ENCODE data around the gene DDX27.
"Not testable (repeated sequence)": the region's sequence is repeated elsewhere in the genome, so short reads cannot be mapped to it uniquely, and the experiment has no call there.

The DDX27 gene, protein sequence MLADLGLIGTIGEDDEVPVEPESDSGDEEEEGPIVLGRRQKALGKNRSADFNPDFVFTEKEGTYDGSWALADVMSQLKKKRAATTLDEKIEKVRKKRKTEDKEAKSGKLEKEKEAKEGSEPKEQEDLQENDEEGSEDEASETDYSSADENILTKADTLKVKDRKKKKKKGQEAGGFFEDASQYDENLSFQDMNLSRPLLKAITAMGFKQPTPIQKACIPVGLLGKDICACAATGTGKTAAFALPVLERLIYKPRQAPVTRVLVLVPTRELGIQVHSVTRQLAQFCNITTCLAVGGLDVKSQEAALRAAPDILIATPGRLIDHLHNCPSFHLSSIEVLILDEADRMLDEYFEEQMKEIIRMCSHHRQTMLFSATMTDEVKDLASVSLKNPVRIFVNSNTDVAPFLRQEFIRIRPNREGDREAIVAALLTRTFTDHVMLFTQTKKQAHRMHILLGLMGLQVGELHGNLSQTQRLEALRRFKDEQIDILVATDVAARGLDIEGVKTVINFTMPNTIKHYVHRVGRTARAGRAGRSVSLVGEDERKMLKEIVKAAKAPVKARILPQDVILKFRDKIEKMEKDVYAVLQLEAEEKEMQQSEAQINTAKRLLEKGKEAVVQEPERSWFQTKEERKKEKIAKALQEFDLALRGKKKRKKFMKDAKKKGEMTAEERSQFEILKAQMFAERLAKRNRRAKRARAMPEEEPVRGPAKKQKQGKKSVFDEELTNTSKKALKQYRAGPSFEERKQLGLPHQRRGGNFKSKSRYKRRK

DNA sequence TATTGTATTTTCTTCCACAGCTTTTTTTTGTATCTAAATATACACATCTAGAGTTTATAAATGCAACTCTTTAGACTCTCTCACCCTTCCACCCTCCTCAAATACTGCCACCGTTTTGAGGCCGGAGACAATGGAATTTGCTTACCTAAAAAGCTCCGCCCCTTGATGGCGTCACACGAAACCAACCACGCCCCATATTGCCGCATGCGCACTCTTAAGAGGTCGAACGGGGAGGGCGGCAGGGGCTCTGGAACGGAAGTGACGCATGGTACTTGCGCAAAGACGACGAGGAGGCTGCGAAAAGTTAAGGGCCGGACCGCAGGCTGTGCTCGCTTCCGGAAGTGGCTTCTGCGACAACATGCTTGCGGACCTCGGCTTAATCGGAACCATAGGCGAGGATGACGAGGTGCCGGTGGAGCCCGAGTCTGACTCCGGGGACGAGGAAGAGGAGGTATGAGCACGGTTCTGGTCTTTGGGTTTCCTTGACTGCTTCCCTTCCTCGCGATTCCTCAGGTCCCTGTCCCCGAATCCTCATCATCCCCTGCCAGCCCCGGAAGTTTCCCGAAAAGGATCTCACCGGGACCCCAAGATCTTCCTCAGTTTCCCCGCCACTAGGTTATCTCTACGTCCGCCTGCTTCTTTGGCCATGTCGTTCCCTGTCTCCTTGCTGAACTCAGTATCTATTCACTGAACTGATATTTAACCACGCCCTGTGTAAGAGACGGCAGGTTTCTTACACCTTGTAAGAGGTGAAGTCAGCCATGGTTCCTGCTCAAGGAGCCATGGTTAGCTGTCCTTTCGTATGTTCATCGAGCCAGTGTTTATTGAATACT lies at the start of gene DDX27:
TSS of gene DDX27 (plus strand) at position 326 of the 833 bp plus-strand sequence. CDS start at position 359, 33 bp downstream.
- peak; percentile 92 to 97 (median 94) for DNase-seq (ENCODE audit: low read depth in 3 of 3)

DNA sequence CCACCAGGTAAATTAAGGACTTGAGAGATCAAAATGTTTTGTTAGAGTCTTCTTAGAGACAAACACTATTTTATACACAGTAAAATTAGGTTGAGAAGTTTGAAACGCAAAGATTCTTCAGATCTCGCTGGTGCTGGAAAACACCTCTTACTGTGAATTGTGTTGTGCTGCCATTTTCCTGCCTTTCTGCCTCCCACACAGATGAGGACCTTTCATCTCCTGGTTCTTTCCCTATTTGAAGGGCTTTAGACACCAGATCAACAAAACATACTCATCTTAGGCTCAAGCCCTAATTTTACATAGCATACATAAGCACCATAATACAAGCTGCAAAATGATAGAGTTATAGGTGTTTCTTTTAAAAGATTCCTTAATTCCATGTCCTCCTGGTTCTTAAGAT lies 49.7 kb upstream of the DDX27 start:
- DNase-seq (ENCODE audit: low read depth in 3 of 3), result no peak

DNA sequence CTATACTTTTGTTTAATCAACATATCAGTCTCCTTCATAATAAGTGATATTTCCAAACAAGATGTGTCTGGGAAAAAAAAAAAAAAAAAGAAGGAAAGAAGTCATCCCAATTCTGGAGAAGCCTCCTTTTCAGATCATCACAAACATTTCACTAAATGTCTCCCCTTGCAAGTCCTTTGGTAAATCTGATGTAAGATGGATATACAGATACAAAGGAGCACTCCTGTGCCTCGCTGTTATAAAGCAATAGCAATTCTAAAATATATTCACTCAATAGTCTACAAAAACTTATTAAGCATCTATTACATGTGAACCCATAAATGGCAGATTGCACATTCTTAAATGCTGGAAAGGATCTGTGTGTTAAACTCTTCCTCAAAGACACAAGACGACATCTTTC lies 48.5 kb upstream of the DDX27 start:
- DNase-seq (ENCODE audit: low read depth in 3 of 3), result no peak

DNA sequence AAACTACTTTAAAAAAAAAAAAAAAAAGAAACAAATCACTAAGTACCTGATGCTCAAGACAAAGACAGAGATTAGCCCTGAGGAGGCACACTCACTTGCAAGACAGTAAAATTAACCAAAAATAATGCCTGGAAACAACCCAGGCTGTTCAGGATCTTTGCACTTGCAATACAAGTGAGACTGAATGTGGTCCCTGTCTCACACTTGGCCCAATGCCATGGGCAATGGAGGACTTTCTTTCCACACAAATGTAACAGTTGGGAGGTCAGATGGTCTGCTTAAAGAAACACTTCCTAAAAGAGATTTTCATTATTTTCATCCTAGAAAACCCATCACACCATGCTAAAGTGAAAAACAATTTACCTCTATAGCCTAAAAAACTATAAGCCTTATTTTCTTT lies 47.3 kb upstream of the DDX27 start:
- DNase-seq (ENCODE audit: low read depth in 3 of 3), result no peak

DNA sequence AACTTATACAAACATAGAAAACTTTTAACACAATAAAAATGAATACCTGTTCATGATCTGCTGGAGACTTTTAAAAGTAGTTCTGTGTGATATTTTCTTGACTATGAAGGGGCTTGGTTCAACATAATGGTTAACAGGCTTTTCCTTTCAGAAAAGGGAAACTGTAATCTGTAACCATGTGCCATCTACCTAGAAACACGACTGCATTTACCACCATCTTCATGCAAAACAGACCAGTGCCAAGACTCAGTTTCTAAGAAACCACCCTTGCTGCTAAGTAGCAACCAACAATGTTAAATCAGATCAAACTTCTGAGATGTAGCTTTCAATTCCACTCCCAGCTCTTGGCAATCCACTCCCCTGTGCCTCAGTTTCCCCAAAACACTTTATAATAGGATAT lies 46.8 kb upstream of the DDX27 start:
- no peak for DNase-seq (ENCODE audit: low read depth in 3 of 3)

DNA sequence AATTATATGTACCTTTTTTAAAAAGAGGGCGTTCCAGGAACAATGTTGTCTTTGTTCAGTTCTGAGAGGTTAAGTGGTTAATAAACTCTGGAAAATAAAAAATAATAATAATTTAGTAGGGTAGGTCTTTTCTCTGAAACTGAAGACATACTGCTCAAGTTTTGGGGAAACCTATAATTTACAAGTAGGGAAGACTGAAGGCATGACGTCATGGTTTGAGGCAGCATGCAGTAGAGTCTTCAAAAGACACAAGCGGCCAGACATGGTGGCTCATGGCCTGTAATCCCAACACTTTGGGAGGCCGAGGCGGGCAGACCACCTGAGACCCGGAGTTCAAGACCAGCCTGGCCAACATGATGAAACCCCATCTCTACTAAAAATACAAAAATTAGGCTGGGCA lies 45.0 kb upstream of the DDX27 start:
- no peak for DNase-seq (ENCODE audit: low read depth in 3 of 3)

DNA sequence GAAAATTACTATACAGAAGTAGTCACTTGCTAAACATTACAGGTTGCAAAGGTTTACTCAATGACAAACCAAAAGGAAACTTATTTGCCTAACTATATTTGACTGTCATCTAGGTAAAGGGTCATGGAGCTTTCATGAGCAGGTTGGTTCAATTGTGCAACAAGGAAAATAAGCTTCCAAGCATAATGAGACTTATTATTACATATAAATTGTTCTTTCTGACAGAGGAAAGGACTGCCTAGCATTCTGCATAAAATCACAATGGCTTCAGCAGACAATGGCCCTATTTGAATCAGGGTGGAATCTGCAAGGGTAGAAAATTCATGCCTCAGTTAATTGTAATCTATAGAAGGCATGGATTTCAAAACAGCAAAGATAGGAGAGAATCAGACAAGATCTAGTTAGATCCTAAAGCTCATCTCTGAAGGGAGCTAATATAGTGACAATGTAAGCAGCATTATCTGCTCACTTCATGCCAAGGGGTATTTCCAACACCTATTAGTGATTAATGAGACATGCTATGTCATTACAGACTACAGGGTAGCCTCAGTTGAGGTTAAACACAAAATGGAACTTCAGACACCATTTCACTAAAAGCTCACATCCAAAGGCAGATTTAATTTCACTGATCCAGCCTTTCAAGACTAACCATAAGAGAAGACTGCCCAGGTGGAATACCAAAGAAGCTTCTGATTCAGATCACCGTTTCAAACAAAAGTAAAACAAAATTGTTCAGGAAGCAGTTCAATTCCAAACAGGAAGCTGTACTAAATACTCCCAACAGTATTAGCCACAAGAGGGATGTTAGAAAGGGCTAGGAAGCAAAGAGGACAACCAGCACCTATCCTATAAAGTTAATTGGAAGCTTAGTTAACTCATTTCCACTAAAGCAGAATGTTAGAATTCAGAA lies 39.6 kb upstream of the DDX27 start:
- no peak for DNase-seq (ENCODE audit: low read depth in 3 of 3)

DNA sequence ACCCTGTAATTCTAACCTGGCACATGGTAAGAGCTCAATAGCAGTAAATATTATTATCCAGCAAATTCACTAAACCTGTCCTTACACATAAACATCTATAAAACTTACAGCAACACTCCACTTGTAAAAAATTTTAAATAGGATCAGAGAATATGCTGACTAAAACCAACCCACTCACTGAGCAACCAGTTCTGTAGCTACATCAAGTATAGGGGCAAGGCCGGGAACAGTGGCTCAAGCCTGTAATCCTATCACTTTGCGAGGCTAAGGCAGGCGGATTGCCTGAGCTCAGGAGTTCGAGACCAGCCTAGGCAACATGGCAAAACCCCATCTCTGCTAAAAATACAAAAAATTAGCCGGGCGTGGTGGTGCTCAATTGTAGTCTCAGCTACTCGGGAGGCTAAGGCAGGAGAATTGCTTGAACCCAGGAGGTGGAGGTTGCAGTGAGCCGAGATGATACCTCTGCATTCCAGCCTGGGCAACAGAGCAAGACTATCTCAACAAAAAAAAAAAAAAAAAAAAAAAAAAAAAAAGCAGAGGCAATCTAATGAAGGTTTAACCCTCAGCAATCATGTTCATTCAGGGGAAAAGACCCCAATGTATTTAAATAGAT lies 37.8 kb upstream of the DDX27 start:
- no peak for DNase-seq (ENCODE audit: low read depth in 3 of 3)

DNA sequence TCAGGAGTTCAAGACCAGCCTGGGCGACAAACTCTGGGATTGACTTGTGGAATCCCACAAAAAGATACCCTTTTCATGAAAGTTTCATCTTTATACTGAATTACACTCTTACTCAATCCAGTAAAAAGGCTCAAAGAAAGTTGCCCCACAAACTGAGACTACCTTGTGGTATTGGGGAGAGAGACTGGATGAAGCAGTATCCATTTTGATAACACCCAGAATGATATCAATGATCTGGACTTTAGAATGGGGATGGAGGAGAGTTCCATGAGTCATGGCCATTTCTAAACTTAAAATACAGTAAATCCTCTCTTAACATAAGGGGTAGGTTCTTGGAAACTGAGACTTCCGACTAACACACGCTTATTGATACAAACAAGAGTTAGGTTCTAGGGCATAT lies 35.8 kb upstream of the DDX27 start:
- no peak for DNase-seq (ENCODE audit: low read depth in 3 of 3)

DNA sequence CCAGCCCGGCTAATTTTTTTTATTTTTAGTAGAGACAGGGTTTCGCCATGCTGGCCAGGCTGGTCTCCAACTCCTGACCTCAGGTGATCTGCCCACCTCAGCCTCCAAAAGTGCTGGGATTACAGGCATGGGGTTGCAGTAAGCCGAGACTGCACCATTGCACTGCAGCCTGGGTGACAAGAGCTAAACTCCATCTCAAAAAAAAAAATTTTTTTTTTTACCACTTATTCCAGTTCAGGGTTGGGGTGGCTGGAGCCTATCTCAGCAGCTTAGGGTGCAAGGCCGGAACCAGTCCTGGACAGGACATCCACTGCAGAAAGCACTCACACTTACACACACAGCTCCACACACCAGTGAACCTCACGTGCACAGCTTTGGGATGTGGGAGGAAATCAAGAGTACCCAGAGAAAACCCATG lies 35.1 kb upstream of the DDX27 start:
- DNase-seq (ENCODE audit: low read depth in 3 of 3), result not testable (repeated sequence)

DNA sequence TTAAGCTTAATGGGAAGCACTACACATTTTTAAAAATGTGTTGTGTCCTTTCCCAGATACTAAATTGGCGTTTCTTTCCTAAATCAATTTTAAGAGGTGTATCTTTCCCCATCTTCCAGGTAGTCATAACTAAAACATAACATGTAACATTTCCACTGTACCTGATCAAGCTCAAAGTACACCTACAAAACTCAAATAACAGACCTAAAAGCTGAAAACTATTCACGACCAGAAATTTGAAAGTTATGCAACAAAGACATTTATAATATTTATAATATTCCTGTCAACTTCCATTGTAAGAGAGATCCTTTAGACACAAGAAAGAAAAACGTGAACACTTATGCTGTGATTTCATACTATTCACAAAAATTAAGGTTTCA lies 34.5 kb upstream of the DDX27 start:
- DNase-seq (ENCODE audit: low read depth in 3 of 3), result no peak

DNA sequence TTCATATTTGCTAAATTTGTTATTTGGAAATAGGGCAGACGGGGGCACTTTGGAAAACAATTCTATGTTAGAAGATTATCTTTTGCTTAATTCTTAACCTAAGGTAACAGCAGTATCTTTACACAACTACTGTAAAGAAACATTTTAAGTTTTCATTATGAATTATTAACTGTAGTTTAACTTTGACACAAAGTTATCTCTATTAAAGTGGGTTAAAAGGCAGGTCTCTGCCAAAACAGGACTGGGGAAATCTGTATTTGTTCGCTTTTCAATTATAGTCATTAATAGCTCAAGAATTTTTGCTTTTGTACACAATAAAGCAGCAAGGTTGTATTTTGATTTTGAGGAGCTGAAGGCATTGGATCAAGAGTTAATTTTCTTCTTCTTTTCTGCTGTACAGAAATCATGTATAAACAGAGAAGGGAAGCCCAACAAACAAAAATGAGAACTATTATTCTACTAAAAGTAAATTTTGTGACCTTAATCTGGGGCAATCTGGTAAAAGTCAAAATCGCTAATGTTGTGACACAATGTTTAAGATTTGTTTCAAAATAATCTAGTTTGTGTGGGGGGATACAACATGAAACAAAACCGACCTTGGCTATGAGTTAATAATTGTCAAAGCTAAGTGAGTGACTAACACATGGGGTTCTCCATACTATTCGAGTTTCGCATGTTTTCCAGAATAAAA lies 34.0 kb upstream of the DDX27 start:
- DNase-seq (ENCODE audit: low read depth in 3 of 3), result no peak

DNA sequence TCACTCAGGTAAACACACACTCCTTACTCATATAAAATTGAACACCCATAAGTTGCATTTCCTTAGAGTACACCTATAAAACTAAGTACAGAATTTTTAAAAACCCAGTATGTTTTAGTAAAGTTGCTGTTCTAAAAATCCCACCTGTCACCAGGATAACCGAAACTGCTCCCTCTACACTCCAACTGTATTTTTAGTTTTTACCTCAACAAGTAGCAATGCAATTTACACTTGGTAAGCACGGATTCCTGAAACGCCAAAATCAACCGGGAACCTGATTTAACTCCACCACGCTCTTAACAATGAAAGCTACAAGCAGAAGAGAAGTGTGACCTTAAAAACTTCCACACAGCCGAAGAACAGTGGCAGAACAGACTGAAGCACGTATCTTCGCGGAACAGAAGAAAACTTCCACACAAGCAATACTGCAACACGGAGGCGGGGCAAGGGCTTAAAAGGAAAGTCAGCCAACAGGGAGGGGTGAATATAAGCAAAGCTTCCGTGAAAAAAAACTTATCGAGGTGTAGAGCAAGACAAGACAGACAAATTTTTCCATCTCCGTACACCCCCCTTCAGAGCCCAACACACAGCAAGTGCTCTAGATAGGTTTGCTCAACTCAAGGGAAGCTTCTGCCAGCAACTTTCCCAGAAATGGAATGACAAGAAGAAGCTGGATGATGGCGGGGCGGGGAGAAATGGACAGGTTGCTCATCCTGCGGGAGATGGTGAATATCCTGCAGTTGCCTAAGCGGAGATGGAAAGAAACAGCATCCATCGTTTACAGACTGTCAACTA lies 32.5 kb upstream of the DDX27 start:
- peak; percentile 45 to 67 (median 63) for DNase-seq (ENCODE audit: low read depth in 3 of 3)

DNA sequence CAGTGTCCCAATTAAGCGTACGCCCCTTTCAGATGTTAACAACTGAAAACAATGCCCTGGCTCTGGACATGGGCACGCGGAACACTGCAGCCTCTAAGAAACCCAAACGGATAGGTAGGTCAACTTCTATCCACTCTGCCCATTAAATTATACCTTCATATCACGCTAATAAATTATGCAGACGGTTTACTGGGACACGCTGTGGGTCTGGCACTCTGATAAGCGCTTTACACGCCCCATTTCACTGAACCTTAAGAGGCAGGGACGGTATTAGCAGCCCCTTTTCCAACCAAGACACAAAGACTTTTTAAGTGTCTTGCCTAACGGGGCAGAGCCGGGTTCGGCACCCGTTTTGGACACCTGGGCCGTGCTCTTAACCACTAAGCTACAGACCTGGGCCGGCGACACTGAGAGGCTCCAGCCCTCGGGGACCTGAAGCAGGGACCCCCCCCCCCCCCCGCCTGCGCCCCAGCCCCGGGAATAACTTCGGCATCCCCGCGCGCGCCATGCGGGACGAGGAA lies 31.8 kb upstream of the DDX27 start:
- DNase-seq (ENCODE audit: low read depth in 3 of 3), result peak in 1 of 3 experiments; percentile 4

DNA sequence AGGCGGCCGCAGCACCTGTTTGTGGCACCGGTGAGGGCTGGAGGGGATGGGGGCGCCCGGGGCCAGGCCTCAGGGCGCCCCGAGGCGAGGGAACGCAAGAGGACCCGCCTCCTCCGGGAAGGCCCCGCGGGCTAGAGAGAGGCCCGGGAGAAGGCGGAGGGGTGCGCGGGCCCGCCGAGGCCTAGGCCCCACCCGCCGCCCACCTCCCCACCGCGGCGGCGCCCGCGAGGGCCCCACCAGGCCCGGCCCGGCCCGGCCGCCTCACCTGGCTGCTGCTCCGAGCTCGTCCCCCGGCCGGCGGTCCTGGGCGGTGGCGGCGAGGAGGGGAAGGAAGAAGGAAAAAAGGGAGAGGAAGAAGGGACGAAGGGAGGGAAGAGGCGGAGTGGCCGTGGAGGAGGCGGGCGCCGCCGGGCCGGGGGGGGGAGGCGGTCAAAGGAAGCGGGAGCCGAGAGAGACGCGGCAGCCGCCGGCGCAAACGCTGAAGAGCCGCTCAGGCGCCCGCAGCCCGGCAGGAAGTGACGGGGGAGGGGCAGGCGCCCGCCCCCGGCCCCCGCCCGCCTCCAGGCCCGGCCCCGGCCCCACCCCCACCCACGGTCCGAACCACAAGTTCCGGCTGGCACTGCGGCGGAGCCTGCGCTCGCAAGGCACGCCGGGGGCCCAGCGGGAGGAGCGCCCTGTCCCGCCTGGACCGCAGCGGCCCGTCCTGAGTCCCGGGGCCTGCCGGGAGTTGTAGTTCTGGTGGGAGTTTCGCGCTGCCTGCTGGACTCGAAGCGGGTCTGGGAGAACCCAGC lies 31.2 kb upstream of the DDX27 start, which contains the start of gene STAU1:
TSS of gene STAU1 (minus strand) at position 484 of the 791 bp plus-strand sequence. CDS start 22,133 bp downstream, outside the sequence.
- DNase-seq (ENCODE audit: low read depth in 3 of 3), result peak; percentile 85 to 93 (median 87)

DNA sequence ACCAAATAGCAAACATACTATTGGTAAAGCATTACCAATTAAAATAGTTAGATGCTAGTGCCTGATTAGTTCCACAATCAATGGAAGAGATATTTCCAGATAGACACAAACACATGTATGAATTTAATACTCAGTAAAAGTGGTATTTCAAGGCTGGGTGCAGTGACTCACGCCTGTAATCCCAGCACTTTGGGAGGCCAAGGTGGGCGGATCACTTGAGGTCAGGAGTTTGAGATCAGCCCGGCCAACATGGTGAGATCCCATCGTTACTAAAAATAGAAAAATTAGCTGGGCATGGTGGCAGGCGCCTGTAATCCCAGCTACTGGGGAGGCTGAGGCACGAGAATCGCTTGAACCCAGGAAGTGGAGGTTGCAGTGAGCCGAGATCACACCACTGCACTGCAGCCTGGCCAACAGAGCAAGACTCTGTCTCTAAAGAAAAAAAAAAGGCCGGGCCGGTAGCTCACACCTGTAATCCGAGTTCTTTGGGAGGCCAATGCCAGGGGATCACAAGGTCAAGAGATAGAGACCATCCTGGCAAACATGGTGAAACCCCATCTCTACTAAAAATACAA lies 26.2 kb upstream of the DDX27 start:
- DNase-seq (ENCODE audit: low read depth in 3 of 3), result not testable (repeated sequence)

DNA sequence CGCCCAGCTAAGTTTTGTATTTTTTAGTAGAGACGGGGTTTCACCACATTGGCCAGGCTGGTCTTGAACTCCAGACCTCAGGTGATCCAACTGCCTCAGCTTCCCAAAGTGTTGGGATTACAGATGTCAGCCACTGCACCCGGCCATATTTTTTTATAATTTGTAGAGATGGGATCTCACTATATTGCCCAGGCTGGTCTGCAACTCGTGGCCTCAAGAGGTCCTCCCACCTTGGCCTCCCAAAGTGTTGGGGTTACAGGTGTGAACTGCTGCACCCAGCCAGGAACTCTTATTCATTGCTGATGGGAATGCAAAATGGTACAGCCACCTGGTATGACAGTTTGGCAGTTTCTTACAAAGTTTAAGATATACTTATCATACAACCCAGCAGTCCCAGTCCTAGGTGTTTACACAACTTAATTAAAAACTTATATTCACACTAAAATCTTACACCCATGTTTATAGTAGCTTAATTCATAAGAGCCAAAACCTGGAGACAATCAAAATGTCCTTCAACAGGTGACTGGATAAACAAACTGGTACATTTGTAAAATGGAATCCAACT lies 19.4 kb upstream of the DDX27 start:
- DNase-seq (ENCODE audit: low read depth in 3 of 3), result no peak

All from stimulated activated CD4-positive, alpha-beta T cell treated with anti-CD3 and anti-CD28 coated beads, TNF-alpha, amount 100 ng/mL, for 24 hours (primary cell).